UCSD-AML1 (cell line): ENCODE results near the gene PTEN.
"Not testable (repeated sequence)": the region's sequence is repeated elsewhere in the genome, so short reads cannot be mapped to it uniquely, and the experiment has no call there.

Experiments
- DNase-seq: peaks from one replicate; lab custom pipeline; 2025; ENCODE audit not compliant: unreplicated experiment; lab: John Stamatoyannopoulos, UW

The PTEN gene

GRCh38 chr10:87868277-87868676 is 4.9 kb downstream of the PTEN start:
- DNase-seq, result no peak

- DNase-seq, result not testable (repeated sequence)
Measured at GRCh38 chr10:87869139-87869538, 5.7 kb downstream of the PTEN start.

GRCh38 chr10:87869773-87870551 is 6.5 kb downstream of the PTEN start:
- no peak for DNase-seq

- DNase-seq, result no peak
Measured at GRCh38 chr10:87872828-87873227, 9.4 kb downstream of the PTEN start.

GRCh38 chr10:87873656-87874055 is 10.2 kb downstream of the PTEN start:
- no peak for DNase-seq

GRCh38 chr10:87875929-87876571 is 12.6 kb downstream of the PTEN start:
- no peak for DNase-seq

GRCh38 chr10:87878664-87879459 is 15.4 kb downstream of the PTEN start:
- no peak for DNase-seq

GRCh38 chr10:87880336-87880735 is 16.9 kb downstream of the PTEN start:
- no peak for DNase-seq

GRCh38 chr10:87881373-87882059 is 18.1 kb downstream of the PTEN start:
- DNase-seq, result not testable (repeated sequence)

GRCh38 chr10:87882555-87883294 is 19.3 kb downstream of the PTEN start:
- no peak for DNase-seq

GRCh38 chr10:87886635-87887034 is 23.2 kb downstream of the PTEN start:
- no peak for DNase-seq

GRCh38 chr10:87887146-87887545 is 23.7 kb downstream of the PTEN start:
- no peak for DNase-seq

GRCh38 chr10:87887548-87888289 is 24.3 kb downstream of the PTEN start:
- no peak for DNase-seq

GRCh38 chr10:87895430-87895829 is 32.0 kb downstream of the PTEN start:
- DNase-seq, result no peak

- DNase-seq, result no peak
Measured at GRCh38 chr10:87896216-87896615, 32.8 kb downstream of the PTEN start.

GRCh38 chr10:87897957-87898356 is 34.5 kb downstream of the PTEN start:
- not testable (repeated sequence) for DNase-seq

GRCh38 chr10:87903396-87903795 is 40.0 kb downstream of the PTEN start:
- not testable (repeated sequence) for DNase-seq

GRCh38 chr10:87913156-87913921 is 49.9 kb downstream of the PTEN start:
- no peak for DNase-seq

GRCh38 chr10:87915406-87915805 is 52.0 kb downstream of the PTEN start:
- DNase-seq, result no peak
